ENCODE measurements around the gene TOX3.

TOX3 gene

GRCh38 chr16:52547004-52547833, at the start of gene TOX3:
Gene TOX3, minus strand, starts transcription at chr16:52547143. Its CDS starts 420 bp downstream, at chr16:52546723.
- no peak for DNase-seq

GRCh38 chr16:52592778-52593177, 45.8 kb upstream of the TOX3 start:
- no peak for DNase-seq

- DNase-seq, result no peak
Observed at GRCh38 chr16:52591934-52592592, 45.1 kb upstream of the TOX3 start.

- DNase-seq, result no peak
Observed at GRCh38 chr16:52591471-52591870, 44.5 kb upstream of the TOX3 start.

- DNase-seq, result no peak
Observed at GRCh38 chr16:52586159-52586558, 39.2 kb upstream of the TOX3 start.

- no peak for DNase-seq
Observed at GRCh38 chr16:52584354-52585320, 37.7 kb upstream of the TOX3 start.

- no peak for DNase-seq
Observed at GRCh38 chr16:52581530-52581929, 34.6 kb upstream of the TOX3 start.

GRCh38 chr16:52580488-52580887, 33.5 kb upstream of the TOX3 start:
- no peak for DNase-seq

- DNase-seq, result no peak
Observed at GRCh38 chr16:52578829-52579498, 32.0 kb upstream of the TOX3 start.

GRCh38 chr16:52578007-52578828, 31.3 kb upstream of the TOX3 start:
- no peak for DNase-seq

GRCh38 chr16:52577130-52577706, 30.3 kb upstream of the TOX3 start:
- no peak for DNase-seq

- DNase-seq, result no peak
Observed at GRCh38 chr16:52573365-52574299, 26.7 kb upstream of the TOX3 start.

GRCh38 chr16:52572656-52573055, 25.7 kb upstream of the TOX3 start:
- no peak for DNase-seq

GRCh38 chr16:52570495-52571091, 23.6 kb upstream of the TOX3 start:
- DNase-seq, result no peak

GRCh38 chr16:52569701-52570100, 22.8 kb upstream of the TOX3 start:
- DNase-seq, result no peak

- no peak for DNase-seq
Observed at GRCh38 chr16:52568983-52569690, 22.2 kb upstream of the TOX3 start.

- DNase-seq, result no peak
Observed at GRCh38 chr16:52568495-52568894, 21.6 kb upstream of the TOX3 start.

GRCh38 chr16:52567193-52567592, 20.2 kb upstream of the TOX3 start:
- DNase-seq, result no peak

Data from activated naive CD4-positive, alpha-beta T cell (primary cell).